Astrocyte of the spinal cord (primary cell): ENCODE measurements around the gene GFER.

Experiments
- DNase-seq: peaks from one replicate; pipeline ENCODE4 v3.0.0; 2011; ENCODE audit warnings: low read depth, low spot score
- H3K4me3 ChIP-seq: 2 replicates; pipeline ENCODE4 v1.5.1; 2011; ENCODE audit warnings: low read depth, mild to moderate bottlenecking, low read length, moderate library complexity
- in situ Hi-C: cut with HindIII; loops from 2 replicates; pipeline ENCODE4 v1.10.0; 2017; ENCODE audit warnings: low sequenced_read_pairs
- TF ChIP-seq, protein P1 (sequence below): IDR thresholded peaks from 2 replicates; pipeline ENCODE4 v1.5.1; 2012; ENCODE audit warnings: low read depth, mild to moderate bottlenecking, low read length, inconsistent platforms

Gene GFER

DNA sequence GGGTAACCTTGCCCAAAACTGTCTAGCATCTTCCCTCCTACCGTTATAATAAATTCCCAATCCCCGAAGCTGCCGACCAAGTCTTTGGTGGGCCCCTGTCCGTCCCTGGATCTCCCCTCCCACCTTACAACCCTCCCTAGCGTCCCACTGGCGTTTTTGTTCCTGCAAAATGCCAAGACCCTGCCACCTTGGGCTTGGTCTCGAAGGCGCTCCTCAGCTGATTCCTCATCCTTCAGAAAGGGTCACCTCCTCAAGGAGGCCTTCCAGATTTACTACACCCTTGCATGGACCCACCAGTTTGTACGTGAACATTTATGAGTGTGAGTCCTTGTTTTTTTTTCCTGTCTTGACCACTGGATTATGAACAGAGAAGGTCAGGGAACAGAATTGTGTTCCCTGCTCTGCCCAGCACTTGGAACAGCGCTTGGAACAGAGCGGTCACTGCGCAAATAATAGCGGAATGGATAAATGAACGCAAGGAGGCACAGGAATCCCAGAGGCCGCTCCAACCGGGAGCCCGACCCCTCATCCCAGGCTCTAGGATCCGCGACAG, 926 bp upstream of the GFER start:
- in situ Hi-C loops, result no loop called here

DNA sequence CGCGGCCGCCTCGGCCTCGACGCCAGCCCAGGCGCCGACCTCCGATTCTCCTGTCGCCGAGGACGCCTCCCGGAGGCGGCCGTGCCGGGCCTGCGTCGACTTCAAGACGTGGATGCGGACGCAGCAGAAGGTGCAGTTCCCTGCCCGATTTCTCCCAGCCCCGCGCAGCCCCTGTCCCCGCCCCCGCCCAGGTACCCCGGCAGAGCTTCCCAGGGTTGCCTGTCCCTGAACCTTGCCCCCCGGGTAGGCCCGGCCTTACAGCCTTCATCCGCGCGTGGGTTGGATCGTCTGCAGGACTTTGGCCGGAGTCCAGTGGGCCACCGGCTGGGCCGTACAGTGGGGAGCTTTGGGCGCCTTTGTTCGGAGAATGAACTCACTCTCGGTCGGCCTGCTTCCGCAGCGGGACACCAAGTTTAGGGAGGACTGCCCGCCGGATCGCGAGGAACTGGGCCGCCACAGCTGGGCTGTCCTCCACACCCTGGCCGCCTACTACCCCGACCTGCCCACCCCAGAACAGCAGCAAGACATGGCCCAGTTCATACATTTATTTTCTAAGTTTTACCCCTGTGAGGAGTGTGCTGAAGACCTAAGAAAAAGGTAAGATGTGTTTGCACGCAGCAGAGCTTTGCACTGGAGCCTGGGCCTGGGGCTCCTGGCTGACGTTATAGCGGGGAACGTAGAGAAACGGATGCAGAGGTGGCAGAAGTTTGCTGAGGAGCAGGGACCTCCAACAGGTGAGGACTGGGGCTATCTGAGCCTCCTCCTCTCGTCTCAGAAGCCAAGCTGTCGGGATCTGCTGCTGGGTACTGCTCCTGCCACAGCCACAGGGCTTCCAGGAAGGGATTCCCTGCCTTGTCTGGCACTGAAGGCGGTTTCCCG, 593 bp downstream of the GFER start:
- in situ Hi-C loops, result no loop called here
- TF ChIP-seq, protein P1, sequence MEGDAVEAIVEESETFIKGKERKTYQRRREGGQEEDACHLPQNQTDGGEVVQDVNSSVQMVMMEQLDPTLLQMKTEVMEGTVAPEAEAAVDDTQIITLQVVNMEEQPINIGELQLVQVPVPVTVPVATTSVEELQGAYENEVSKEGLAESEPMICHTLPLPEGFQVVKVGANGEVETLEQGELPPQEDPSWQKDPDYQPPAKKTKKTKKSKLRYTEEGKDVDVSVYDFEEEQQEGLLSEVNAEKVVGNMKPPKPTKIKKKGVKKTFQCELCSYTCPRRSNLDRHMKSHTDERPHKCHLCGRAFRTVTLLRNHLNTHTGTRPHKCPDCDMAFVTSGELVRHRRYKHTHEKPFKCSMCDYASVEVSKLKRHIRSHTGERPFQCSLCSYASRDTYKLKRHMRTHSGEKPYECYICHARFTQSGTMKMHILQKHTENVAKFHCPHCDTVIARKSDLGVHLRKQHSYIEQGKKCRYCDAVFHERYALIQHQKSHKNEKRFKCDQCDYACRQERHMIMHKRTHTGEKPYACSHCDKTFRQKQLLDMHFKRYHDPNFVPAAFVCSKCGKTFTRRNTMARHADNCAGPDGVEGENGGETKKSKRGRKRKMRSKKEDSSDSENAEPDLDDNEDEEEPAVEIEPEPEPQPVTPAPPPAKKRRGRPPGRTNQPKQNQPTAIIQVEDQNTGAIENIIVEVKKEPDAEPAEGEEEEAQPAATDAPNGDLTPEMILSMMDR, result no peak
- H3K4me3 ChIP-seq, result peak overlapping the region; percentile 73
- DNase-seq, result no peak

More for the DNA sequence above, 926 bp upstream of the GFER start:
- DNase-seq, result no peak
- TF ChIP-seq, protein P1, result no peak
- H3K4me3 ChIP-seq, result no peak overlapping the region

DNA sequence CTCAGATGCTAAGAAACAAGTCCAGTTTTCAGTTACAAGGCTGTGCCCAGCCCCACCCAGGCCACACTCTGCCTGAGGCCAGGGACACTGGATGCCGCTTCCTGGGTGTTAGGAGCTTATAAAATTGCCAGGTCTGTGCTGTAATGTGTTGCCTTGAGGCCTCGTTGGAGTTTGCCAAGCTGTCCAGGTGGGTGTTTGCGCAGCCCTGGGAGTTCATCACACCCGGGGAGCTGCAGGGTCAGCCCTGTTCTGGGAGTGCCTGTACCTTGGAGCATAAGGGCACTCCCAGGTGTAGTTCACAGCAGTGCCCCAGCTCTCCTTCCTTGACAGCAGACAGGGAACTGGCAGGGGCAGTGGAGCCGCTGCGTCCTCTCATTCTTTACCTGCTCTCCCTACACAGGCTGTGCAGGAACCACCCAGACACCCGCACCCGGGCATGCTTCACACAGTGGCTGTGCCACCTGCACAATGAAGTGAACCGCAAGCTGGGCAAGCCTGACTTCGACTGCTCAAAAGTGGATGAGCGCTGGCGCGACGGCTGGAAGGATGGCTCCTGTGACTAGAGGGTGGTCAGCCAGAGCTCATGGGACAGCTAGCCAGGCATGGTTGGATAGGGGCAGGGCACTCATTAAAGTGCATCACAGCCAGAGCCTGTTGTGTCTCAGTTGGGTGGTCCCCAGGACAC, 1.6 kb downstream of the GFER start:
- H3K4me3 ChIP-seq, result peak overlapping the region; percentile 73

DNA sequence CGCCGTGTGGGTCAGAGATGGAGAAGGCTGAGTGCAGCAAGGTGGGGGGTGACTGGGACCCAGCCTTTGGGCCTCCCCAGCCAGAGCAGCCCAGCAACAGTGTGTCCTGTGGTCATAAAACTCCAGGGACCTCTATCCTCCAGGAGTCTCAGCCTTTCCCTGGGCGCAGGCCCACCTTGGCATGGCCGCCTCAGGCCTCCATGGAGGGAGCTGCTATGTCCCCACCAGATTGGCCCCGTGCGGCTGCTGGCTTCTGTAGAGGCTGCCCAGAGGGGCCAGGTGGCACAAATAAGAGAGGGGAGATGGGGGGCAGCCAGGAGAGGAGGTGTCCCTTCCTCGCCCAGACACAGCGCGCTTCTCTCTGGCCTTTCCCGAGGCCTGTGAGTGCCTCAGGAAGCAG, 3.2 kb downstream of the GFER start:
- DNase-seq, result no peak
- H3K4me3 ChIP-seq, result no peak overlapping the region
- TF ChIP-seq, protein P1, result no peak
- in situ Hi-C loops, result no loop called here

More for the DNA sequence above, 1.6 kb downstream of the GFER start:
- in situ Hi-C loops, result no loop called here
- DNase-seq, result no peak
- TF ChIP-seq, protein P1, result no peak

DNA sequence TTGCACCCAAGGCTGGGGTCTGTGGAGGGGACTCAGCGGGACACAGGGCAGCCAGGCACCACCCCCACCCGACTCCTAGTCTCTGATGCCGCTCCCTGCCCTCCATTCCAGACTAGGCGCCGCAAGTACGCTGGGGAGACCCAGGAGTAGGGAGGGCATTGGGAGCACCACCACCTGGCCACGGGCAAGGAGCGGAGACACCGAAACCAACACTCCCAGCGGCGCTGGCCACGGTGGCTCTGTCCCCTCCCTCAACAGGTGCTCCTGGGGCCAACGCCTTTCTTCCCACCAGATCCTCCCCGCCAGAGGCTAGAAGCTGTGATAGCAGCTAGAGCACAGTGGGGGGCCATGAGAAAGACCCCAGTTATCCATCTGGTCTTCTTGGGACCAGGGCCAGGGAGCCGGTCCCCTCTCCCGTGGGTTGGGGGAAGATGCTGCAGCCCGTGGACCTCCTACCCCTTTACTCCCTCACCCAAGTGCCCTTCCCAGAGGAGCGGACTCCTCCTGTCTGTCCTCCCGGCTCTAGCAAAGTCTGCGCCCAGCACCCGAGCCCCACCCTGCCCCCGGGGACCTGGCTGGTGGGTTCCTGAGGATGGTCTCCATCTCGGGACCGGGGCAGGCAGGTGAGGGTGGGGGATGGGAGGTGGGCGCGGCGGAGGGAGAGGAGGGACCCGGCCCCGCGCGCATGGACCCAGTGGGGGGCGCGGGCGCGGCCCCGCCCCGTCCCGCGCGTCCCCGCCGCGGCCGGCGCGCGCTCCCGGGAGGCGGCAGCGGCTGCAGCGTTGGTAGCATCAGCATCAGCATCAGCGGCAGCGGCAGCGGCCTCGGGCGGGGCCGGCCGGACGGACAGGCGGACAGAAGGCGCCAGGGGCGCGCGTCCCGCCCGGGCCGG, 5.5 kb downstream of the GFER start, which contains the start of gene SYNGR3:
Gene SYNGR3, plus strand, starts transcription at position 762 of the 892 bp plus-strand sequence. CDS start 133 bp downstream, outside the sequence.
- DNase-seq, result no peak
- in situ Hi-C loops, result no loop called here
- H3K4me3 ChIP-seq, result no peak within 1 kb of the TSS
- TF ChIP-seq, protein P1, result no peak

DNA sequence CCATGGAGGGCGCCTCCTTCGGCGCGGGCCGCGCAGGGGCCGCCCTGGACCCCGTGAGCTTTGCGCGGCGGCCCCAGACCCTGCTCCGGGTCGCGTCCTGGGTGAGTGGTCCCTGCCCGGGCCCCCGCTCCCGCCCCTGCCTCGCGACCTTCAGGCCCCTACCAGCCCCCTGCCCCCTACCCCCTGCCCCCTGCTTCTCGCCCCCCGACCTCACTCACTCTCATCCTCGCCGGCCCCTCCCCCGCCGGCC, 6.0 kb downstream of the GFER start:
- no peak overlapping the region for H3K4me3 ChIP-seq
- in situ Hi-C loops, result no loop called here
- DNase-seq, result no peak
- TF ChIP-seq, protein P1, result no peak
